Muscle of leg (tissue), 11 donors: ENCODE results near the gene NT5DC2. TPM values are rescaled to one million over a fixed set of nuclear protein-coding genes. Genes with fewer than 3 reads are reported as not detected.

Source experiments
- DNase-seq: peaks from one replicate; pipeline ENCODE4 v3.0.0; 2013
- H3K27ac ChIP-seq: one replicate; pipeline ENCODE4 v1.5.1; 2013; ENCODE audit warnings: mild to moderate bottlenecking, low read length, control low read depth
- H3K27me3 ChIP-seq: one replicate; pipeline ENCODE4 v1.6.1; 2013; ENCODE audit warnings: low read length; ENCODE audit not compliant: control insufficient read depth, insufficient read depth
- H3K36me3 ChIP-seq: one replicate; pipeline ENCODE4 v1.6.1; 2013; ENCODE audit warnings: low read length; ENCODE audit not compliant: control insufficient read depth, insufficient read depth
- H3K4me1 ChIP-seq: one replicate; pipeline ENCODE4 v1.6.1; 2013; ENCODE audit warnings: low read length; ENCODE audit not compliant: control insufficient read depth, insufficient read depth
- H3K4me3 ChIP-seq: one replicate; pipeline ENCODE4 v1.5.1; 2013; ENCODE audit warnings: low read length, control low read depth
- H3K9me3 ChIP-seq: replicated peaks from 2 replicates; pipeline ENCODE4 v1.6.1; 2013; ENCODE audit warnings: low read depth, low read length; ENCODE audit not compliant: control insufficient read depth
- WGBS: methylation state at CpG from one replicate; pipeline ENCODE4 v1.1.5; 2013; ENCODE audit warnings: missing lambda C conversion rate; ENCODE audit not compliant: insufficient coverage; 5-methylcytosine and 5-hydroxymethylcytosine counted together
- polyA plus RNA-seq, 8 donors: library from polyadenylated mRNA; unstranded; fragments of 120-200 nt; gene quantifications; one replicate each; pipeline versions ENCODE4 v1.2.1 to v1.2.3, GENCODE V29; 2013; ENCODE audit warnings: inconsistent platforms in 1 of 8, low replicate concordance in 1 of 8; ENCODE audit not compliant: insufficient read length in 8 of 8, insufficient read depth in 1 of 8
- total RNA-seq: library from RNA; stranded (reverse); fragments of 120-200 nt; gene quantifications from one replicate; pipeline ENCODE4 v1.2.4, GENCODE V29; 2013

The NT5DC2 gene
- total and polyA plus RNA-seq, 9 donors: 52.0 to 134 (median 100) TPM

DNA sequence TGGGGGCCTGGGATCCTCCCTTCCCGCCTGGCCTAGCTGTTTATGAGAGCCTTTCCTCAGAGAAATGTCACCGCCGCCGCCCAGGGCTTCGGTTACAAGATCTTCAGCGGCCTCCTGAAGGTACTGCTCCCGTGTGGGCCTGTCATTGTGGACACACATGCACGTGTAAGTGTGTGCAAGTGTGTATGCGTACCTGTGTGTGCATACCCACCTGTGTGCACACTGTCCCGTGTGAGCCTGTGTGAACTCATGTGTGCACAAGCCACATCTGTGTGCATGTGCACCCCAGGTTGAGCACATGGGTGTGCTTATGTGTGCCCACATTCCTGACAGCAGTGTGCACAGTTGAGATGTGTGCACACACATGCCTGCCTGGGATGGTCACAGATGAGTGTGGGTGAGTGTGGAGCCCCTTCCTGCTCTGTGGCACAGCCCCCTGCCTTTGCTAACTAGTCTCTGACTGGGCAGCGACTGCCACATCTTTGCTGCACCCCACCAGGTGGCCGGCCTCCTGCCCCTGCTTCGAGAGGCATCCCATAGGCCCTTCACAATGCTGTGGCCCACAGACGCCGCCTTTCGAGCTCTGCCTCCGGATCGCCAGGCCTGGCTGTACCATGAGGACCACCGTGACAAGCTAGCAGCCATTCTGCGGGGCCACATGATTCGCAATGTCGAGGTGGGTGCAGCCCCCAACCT, 14.1 kb downstream of the NT5DC2 start:
- H3K4me3 ChIP-seq: no peak overlapping the region
- H3K27ac ChIP-seq: no peak overlapping the region
- peaks cover 15% of the 10 kb centered on the region for H3K36me3 ChIP-seq
- no peaks in the 10 kb centered on the region for H3K27me3 ChIP-seq
- H3K9me3 ChIP-seq: no peaks in the 10 kb centered on the region
- no peak for DNase-seq
- H3K4me1 ChIP-seq: peaks cover 10% of the 10 kb centered on the region
- WGBS: 74% methylated on average over 20 of the region's 22 CpGs

DNA sequence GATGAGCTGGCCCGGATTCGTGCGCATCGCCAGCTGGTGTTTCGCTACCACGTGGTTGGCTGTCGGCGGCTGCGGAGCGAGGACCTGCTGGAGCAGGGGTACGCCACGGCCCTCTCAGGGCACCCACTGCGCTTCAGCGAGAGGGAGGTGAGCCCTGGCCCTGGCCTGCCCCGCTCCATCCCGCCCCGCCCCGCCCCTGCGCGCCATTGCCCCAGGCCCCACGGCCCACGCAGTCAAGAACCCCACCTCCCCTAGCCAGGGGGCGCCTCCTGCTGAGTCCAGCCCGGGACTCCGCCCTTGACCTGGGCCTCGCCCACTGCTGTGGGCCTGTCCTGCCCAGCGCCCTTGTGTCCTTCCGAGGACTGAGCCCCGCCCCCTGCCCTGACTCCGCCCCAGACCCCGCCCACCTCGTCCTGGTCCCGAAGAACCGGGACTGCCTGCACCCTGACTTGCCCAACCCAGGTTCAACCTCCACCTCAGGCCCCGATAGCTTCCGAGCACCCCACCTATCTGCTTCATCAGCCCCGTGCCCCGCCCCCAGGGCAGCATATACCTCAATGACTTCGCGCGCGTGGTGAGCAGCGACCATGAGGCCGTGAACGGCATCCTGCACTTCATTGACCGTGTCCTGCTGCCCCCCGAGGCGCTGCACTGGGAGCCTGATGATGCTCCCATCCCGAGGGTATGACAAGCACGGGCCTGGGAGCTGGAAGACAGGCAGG, 14.8 kb downstream of the NT5DC2 start:
- Histone ChIP-seq H3K36me3 (peaks cover 7% of the 10 kb centered on the region), H3K9me3 (no peaks in the 10 kb centered on the region), H3K27me3 (no peaks in the 10 kb centered on the region), H3K4me1 (peaks cover 9% of the 10 kb centered on the region), H3K4me3 (no peak overlapping the region), H3K27ac (no peak overlapping the region)
- DNase-seq: no peak
- 23% methylated on average over 38 of the region's 50 CpGs for WGBS

DNA sequence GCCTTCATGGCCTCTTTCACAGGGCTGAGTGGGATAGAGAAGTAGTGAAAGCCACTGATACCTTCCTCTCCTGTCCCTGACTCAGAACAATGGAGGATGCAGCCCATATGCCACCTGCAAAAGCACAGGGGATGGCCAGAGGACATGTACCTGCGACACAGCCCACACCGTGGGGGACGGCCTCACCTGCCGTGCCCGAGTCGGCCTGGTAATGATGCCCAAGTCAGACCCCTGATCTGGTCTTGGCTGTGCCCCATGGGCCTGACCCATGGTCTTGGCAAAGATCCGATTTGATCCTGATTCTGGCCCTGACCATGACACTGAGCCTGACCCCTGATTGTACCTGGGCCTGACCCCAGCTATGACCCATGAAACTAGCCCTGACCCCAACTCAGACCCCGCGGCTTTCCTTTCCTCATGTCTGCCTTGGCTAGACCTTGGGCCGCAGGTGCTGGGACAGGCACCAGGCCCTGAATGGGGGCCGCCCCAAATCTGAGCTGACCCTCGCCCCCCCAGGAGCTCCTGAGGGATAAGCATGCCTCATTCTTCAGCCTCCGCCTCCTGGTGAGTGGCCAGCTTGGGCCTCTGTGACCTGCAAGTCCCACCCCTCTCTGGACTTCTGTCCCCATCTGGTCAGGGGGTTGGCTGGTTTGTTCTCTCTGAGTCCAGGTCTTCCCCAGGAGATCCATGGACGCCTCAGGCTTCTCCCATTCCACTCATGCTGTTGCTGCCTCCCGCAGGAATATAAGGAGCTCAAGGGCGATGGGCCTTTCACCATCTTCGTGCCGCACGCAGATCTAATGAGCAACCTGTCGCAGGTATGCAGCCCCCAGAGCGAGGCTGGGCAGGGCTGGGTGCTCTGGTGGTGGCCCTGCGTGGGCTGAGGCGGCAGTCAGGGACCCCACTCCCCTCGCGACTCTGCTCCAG, 15.6 kb downstream of the NT5DC2 start:
- Histone ChIP-seq H3K36me3 (peaks cover 4% of the 10 kb centered on the region), H3K4me1 (peaks cover 9% of the 10 kb centered on the region), H3K9me3 (no peaks in the 10 kb centered on the region), H3K27ac (no peak overlapping the region), H3K27me3 (no peaks in the 10 kb centered on the region), H3K4me3 (no peak overlapping the region)
- no peak for DNase-seq
- WGBS: 65% methylated on average over 23 of the region's 25 CpGs

DNA sequence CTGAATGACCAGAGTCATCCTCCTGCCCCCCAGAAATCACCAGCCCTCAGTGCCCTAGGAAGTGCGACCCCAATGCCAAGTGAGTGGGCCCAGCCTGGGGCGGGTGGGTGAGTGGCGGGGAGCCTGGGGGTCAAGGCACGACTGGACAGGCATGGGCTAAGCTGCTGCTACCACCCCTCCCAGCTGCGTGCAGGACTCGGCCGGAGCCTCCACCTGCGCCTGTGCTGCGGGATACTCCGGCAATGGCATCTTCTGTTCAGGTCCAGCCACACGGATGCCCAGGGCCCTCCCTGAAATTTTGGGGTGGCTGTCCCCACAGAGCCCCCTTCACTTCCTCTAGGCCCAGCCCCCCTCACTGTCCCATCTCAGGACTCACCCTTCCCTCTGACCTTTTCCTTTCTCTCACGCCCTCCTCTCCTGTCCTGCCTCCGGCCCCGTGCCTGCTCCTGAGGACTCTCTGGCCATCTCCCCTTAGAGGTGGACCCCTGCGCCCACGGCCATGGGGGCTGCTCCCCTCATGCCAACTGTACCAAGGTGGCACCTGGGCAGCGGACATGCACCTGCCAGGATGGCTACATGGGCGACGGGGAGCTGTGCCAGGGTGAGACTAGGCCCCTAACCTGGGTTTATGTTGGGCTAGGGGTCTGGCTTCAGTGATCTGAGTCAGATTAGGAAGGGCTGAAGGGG, 17.0 kb downstream of the NT5DC2 start:
- H3K36me3 ChIP-seq: no peaks in the 10 kb centered on the region
- no peaks in the 10 kb centered on the region for H3K9me3 ChIP-seq
- no peak overlapping the region for H3K4me3 ChIP-seq
- no peak for DNase-seq
- WGBS: 92% methylated on average over 19 of the region's 19 CpGs
- no peaks in the 10 kb centered on the region for H3K27me3 ChIP-seq
- peaks cover 9% of the 10 kb centered on the region for H3K4me1 ChIP-seq
- H3K27ac ChIP-seq: no peak overlapping the region

DNA sequence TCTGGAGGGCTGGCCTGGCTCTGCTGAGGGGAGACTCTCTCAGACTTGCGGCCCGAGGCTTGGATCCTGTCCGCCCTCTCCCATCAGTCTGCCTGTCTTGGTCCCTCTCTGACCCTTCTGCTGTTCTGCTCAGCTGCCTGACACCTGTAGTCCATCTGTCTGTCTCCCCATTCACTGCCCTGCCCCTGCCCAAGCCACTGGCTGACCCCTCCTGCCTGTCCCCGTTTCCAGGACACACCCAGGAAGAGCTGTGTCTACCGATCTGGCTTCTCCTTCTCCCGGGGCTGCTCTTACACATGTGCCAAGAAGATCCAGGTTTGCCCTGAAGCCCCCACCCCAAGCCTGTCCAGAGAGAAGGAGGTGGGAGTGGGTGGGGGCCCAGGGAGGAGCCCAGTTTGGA, 18.5 kb downstream of the NT5DC2 start:
- no peaks in the 10 kb centered on the region for H3K27me3 ChIP-seq
- 100% methylated on average over 1 of the region's 6 CpGs for WGBS
- H3K27ac ChIP-seq: no peak overlapping the region
- H3K4me1 ChIP-seq: peaks cover 9% of the 10 kb centered on the region
- H3K36me3 ChIP-seq: no peaks in the 10 kb centered on the region
- no peak for DNase-seq
- H3K4me3 ChIP-seq: no peak overlapping the region
- H3K9me3 ChIP-seq: no peaks in the 10 kb centered on the region

DNA sequence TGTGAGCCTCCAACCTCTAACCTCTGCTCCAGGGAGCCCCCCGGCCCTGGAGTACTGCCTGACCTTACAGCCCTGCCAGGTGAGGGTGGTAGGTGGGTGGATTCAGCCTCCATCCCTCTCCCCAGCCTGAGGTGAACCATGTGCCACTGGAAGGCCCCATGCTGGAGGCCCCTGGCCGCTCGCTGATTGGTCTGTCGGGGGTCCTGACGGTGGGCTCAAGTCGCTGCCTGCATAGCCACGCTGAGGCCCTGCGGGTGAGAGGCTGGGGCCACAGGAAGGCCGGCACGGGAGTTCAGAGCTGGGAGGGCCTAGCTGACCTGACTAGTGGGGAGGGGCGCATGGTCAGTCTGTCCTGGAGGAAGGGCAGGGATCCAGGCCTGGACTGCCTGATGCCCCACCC, 19.1 kb downstream of the NT5DC2 start:
- WGBS: 72% methylated on average over 10 of the region's 11 CpGs
- H3K4me1 ChIP-seq: peaks cover 9% of the 10 kb centered on the region
- no peak overlapping the region for H3K4me3 ChIP-seq
- H3K27ac ChIP-seq: no peak overlapping the region
- no peaks in the 10 kb centered on the region for H3K27me3 ChIP-seq
- no peaks in the 10 kb centered on the region for H3K9me3 ChIP-seq
- DNase-seq: no peak
- H3K36me3 ChIP-seq: no peaks in the 10 kb centered on the region

DNA sequence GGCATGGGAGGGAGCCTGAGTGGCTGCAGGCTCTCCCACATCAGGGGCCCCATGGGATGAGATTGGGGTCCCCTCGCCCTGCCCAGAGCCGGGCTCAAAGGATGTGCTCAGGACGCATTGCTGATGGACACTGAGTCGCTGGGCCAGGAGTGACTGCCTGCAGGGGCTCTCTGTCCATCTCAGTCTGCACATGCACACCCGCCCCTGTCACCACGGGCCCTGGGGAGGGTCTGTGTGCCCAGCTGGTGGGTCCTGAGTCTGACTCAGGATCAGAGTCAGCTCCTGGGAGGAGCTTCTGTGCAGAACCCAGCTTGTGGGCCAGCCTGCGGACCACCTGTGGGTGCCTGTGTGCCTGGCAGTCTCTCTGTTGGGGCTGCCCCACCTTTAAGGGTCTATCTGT, 20.4 kb downstream of the NT5DC2 start:
- DNase-seq: no peak
- no peak overlapping the region for H3K4me3 ChIP-seq
- H3K27ac ChIP-seq: no peak overlapping the region
- no peaks in the 10 kb centered on the region for H3K36me3 ChIP-seq
- H3K4me1 ChIP-seq: peaks cover 5% of the 10 kb centered on the region
- no peaks in the 10 kb centered on the region for H3K9me3 ChIP-seq
- 88% methylated on average over 7 of the region's 7 CpGs for whole genome bisulfite sequencing
- H3K27me3 ChIP-seq: no peaks in the 10 kb centered on the region

DNA sequence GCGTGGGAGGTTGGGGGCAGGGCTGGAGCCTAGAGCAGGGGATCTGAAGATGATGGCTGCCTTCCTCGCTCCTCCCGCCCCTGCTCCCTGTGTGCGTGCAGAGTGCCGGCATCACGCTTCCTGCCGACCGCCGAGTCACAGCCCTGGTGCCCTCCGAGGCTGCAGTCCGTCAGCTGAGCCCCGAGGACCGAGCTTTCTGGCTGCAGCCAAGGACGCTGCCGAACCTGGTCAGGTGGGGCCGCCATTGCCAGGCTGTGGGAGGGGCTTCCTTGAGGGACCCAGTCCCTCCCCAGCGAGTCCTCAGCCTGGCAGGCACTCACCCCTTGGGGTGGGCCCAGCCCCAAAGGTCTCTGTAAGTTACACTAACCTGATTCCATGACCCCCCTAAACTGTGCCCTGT, 20.9 kb downstream of the NT5DC2 start:
- Histone ChIP-seq H3K36me3 (no peaks in the 10 kb centered on the region), H3K4me3 (no peak overlapping the region), H3K27ac (no peak overlapping the region), H3K9me3 (no peaks in the 10 kb centered on the region), H3K4me1 (peaks cover 3% of the 10 kb centered on the region), H3K27me3 (no peaks in the 10 kb centered on the region)
- no peak for DNase-seq
- 53% methylated on average over 16 of the region's 17 CpGs for WGBS

DNA sequence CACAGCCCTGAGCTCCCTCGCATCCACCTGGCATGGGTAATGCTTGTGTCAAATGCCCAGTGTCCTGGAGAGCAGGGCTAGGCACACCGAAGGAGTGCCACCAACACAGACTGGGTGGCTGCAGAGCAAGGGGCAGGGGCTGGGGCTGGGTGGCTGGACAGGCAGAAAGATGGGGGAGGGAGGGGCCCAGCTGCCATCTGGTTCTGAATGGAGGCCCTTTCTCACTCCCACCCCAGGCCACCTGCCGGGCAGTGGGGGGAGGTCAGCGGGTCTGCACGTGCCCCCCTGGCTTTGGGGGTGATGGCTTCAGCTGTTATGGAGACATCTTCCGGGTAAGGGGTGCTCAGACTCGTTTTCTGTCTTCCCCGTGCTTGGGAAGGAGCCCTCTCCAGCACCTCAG, 21.6 kb downstream of the NT5DC2 start:
- Histone ChIP-seq H3K27me3 (no peaks in the 10 kb centered on the region), H3K4me3 (no peak overlapping the region), H3K4me1 (peaks cover 3% of the 10 kb centered on the region), H3K27ac (no peak overlapping the region), H3K9me3 (no peaks in the 10 kb centered on the region), H3K36me3 (no peaks in the 10 kb centered on the region)
- 67% methylated on average over 2 of the region's 8 CpGs for WGBS
- DNase-seq: no peak
